Femur (tissue), 1 donor: ENCODE results near the gene SCARB1.
A peak's percentile ranks its signal among the peaks of the same experiment; 100 is the strongest.

ENCODE experiments used
- DNase-seq: peaks from one replicate; pipeline ENCODE4 v3.0.0-alpha.2; 2017

The SCARB1 gene

DNA sequence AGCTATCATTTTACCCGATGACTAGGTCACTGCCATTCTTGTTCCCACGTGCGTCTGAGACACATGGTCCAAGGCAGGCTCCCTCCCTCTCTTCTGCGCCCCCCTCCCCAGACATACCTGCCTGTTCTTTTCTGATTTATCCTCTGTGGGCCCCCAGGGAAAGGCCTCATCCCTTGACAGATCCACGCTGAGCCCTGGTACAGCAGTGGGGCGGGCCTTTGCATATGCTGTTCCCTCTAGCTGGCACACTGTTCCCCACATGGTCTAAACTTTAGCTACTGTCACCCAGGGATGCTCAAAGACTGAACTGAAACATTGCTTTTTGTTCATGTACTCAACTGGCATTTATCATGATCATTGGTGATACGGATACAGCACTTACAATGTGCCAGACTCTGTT lies 122.5 kb downstream of the SCARB1 start:
- no peak for DNase-seq

DNA sequence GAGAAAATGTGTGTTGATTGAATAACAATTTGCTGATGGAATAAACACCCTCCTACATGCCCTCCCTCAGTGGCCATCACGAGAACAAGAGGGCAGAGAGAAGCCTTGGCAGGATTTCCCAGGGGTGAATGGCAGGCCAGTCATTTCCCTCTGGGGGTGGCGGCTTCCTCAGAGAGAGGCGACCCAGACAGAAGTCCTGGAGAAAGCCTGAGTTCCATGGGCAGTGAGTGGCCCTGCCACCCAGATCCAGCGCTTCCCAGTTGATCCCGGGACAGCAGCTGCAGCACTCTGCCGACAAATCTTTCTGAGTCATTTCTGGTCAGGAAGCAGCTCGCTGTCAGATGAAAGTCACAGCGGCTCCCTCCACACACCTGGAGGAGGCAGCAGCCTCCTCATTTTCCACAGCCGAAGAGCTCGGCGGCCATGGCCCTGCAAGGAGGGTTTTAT lies 123.0 kb downstream of the SCARB1 start:
- DNase-seq: no peak

DNA sequence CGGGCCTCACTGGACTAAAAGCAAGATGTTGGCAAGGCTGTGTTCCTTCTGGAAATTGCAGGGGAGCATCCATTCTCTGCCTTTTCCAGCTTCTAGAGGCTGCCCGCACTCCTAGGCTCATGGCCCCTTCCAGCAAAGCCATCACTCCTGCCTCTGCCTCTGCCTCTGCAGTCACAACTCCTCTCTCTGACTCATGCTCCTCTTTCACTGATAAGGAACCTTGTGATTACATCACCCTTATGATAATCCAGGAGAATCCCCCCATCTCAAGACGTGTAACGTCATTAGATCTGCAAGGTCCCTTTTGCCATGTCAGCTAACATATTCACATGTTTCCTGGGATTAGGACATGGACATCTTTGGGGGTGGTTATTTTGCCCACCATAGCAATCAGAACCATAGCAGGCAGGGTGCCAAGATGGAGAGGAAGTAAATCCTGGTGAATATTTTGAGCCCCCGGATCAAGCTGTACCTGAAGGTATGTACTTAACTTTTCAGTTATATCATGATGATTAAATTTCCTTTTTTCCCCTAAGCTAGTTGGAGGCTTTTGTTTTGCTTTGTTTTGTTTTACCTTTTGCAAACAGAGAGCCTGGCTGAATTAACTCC lies 123.6 kb downstream of the SCARB1 start:
- DNase-seq: no peak

DNA sequence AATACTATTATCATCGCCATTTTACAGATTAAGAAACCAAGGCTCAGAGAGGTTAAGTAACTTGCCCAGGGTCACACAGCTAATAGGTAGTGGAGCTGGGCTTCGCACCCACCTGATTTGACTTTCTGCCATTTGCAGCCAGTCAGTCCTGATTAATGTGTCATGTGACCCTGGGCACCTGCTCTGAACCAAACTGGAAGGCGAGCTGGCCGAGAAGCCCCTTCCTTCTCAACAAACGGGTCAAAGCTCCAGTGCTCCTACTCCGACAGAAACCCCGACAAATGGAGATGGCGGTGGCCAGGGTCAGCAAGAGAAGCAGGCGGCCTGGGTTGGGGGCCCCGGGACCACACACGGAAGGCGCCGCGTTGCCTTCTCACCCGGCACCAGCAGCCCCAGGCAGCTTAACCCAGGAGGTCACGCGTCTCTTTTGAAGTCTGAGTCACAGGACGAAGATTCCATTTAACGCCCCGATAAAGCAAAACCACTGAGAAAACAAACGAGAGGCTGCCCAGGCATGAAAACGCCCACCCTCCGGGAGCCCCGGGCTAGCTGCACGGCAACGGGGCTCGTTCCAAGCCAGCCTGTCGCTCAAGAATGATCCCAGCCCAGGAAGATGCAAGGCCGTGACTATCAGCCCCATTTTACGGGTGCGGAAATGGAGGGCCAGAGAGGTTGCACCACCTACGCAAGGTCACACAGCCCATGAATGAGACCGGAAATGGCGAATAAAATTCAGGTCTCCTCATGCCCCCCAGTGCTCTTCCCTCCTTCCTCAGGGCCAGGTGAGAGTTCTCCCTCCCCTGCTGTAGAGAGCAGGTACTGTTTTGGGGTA lies 124.8 kb downstream of the SCARB1 start:
- no peak for DNase-seq

DNA sequence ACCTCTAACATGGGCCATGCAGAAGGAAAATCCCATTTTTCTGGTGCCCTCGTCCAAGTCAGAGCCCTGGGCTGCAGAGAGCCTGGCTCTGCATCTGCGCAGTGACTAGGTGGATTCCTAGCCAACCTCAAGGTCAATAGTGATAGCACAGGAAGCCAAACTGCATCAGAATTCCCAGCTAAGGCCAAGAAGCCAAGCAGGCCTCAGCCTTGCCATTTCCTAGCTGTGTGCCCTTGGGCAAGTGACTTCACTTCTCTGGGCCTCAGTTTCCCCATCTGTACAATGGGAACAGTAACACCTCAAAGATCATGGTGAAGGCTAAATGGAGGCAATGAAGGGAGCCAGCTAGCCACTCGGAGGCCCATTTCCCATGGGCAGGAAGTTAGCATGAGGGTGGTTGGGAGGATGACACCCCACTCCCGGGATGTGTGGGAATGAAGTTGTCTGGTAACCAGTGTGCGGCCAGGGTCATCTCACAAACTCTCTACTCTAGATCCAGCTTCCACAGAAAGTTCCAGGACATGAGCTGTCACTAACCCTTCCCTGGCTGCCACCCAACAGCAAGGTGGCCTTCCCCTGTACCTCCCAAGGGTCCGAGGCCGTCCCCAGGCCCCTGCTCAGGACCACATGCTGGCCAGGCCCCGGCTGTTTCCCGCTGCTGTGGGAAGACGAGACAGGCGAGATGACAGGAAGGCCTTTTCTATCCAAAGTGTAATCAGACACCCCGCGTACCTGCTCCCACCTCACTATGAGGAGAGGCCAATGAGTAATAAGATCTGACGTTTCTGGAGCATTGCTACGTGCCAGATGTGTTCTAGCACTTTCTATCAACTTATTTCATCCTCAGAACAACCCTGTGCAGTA lies 125.7 kb downstream of the SCARB1 start:
- DNase-seq: no peak

DNA sequence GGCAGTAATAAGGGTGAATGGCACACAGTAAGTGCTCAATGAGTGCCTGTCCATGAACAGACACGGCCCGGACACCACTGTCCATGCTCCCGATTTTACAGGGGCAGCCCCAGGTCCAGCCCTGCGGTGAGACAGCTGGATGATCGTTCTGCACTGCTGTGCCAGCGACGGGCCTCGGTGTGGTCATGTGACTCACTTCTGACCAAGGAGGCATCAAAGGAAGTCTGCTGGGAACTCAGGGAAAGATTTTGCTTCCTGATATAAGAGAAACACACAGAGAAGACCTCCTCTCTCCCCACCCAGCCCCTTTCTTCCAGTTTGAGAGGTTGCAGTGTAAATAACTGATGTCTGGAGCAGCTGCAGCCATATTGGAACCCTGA lies 126.6 kb downstream of the SCARB1 start:
- no peak for DNase-seq

DNA sequence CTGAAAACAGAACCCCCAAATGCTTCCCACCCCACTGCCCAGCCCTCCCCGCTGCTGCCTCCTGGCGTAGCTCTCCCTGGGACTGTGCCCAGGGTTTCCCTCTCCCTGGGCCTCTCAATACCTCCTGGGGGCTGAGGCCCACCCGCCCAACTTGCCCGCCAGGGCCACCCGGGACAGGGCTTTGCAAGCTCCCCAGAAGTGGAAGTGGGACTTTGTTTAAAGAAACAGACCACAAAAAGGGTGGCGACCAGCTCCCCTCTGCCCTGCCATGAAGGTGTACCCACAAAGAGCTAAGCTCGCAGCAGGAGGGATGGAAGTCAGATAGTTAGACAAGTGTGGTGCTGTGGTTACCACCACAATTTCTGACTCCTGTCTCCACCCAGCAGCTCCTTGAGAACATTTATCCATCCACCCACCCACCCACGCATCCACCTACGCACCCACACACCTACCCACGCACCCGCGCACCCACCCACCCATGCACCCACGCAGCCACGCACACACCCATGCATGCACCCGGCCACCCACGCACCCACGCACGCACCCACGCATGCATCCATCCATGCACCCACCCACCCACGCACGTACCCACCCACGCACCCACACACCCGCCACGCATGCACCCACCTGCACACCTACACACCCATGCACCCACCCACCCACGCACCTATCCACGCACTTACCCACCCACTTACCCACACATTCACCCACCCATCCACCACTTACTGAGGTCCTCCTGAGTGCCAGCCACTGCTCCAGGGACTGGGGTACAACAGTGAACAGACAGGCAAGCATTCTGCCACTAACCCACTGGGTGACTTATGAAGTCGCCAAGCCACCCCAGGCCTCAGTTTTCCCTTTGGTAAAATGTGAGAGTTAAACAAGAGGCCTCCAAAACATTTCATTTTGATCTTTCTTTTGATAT lies 127.3 kb downstream of the SCARB1 start:
- no peak for DNase-seq

DNA sequence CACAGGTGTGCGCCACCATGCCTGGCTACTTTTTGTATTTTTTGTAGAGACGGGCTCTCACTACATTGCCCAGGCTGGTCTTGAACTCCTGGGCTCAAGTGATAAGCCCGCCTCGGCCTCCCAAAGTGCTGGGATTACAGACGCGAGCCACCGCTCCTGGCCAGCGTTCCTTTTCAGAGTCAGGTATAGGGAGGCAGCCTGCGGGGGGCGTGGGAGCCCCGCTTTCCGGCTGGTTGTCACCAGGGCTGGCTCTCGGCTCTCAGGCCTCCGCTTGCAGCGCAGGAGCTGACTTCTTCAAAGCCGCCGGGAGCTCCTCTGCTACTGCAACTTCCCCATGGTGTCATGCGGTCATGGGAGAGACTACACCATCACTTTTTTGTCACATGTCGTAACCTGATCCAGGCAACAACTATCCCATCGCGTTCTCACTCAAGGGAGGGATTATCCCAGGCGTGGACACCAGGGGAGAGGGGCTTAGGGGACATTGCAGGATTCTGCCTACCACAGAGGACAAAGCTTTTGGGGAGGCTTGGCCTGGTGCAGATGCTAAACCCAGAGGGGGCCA lies 129.4 kb downstream of the SCARB1 start:
- DNase-seq: no peak

DNA sequence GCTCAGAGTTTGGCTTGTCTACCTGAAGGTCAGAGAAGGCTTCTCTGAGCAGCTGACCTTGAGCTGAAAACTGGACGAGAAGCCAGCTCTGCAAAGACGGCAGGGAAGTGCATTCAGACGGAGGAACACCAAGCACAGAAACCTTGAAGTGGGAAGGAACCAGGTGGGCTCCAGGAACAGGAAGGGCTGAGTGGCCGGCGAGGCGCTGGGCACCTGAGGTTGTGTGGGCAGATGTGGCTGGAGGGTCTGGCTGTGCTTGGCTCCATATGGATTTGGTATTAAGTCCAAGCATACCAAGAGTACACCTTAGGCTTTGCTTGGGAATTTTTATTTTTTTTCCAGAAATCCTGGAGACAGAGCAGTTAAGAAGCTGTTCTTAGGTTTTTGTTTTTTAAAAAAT lies 130.6 kb downstream of the SCARB1 start:
- DNase-seq: no peak

DNA sequence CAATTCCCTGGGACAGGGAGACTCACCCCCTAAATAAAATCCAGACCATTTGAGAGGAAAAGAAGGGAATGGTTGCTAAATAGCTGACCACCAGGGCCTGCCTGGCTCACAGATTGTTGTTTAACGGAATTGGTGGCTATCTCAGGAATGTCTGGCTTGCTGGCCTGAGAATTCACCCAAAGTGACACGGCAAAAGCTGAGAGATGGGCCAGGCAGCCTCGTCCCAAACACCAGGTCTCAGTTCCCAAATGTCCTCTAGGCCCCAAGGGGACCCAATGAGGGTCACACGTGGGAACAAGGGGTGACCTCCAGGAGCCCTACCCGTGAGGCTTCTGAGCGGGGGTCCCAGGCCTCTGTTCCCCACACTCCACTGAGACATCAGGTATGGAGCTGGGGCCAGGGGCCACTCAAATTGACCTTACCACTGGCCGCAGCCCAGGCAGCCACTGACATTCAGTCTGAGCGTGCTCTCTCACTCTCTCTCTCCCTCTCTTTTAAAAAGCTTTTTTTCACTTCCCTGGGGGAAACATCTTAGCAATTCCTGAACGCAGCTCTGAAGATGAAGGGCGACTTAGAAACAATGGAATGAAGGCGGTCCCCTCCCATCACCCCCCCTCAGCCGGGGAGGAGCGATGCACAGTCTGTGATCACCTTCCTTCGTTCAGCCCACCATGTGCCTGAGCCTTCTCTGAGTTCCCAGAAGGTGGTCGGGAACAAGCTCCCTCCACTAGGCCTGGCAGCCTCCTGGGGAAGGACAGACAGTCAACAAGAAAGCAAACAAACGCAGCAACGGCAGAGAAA lies 131.2 kb downstream of the SCARB1 start:
- DNase-seq: no peak

DNA sequence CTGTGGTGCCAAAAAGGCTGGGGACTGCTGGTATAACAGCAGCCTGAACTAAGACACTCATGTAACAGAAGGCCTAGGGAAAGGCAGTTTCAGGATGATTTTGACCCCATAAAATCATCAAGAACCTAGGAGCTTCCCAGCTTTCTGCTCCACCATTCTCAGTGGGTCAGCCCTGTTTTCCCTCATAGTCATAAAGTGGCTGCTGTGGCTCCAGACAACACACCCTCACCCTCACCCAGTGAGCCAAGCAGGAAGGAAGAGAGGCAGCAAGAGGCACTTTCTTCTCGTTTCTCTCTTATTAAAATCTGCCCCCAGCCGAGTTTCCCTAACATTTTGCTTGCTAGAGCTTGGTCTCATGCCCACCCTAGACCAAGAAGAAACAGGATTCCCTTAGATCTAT lies 131.8 kb downstream of the SCARB1 start:
- no peak for DNase-seq

DNA sequence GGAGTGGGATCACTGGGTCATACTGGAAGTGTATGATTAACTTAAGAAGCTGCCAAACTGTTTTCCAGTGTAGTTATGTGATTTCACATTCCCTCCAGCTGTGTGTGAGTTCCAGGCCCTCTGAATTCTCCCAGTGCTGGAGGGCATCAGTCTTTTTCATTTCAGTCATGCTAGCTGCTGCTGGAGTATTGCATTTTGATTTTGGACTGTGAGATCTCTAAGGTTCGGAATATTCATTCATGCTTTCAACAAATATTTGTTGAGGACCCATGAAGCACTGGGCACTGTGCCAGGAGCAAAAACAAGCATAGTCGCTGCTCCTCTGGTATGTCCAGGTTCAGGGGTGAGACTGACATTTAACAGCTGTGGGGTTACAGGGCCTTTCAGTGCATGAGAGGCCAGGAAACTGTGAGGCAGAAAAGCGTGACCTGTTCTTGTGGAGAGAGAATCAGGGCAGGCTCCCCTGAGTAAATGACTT lies 133.2 kb downstream of the SCARB1 start:
- no peak for DNase-seq

DNA sequence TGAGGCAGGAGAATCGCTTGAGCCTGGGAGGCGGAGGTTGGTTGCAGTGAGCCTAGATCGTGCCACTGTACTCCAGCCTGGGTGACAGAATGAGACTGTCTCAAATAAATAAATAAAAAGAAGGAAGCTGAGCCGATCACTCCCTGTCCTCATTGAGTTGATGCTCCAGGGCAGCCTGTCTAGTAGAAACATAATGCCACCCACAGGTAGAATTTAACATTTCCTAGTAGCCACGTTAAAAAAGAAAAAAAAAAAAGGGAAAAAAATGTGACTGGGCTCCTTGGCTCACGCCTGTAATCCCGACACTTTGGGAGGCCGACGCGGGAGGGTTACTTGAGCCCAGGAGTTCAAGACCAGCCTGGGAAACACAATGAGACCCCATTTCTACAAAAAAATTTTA lies 135.7 kb downstream of the SCARB1 start:
- DNase-seq: no peak

DNA sequence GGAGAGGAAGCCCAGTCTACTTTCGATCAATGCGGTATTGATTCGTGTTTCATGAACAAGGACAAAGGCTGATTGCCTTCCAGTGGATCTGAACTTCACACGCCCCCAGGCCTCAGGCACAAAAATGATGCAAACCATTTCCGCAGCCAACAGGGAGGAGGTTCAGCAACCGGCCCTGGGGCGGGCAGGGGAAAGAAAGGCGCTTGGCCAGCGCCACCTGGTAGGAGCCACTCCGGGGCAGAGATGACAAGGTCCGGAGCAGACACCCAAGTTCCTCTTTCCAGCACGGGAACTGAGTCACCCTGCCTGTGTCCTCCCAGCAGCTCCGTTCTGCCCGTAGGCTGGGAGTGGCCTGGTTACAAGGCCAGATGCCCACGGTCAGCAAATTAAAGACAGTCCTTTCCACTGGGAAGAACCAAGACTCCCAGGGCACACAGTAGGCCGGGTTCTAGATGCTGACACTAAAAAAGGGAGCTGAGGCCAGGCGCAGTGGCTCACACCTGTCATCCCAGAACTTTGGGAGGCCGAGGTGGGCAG lies 136.3 kb downstream of the SCARB1 start:
- peak; percentile 79 for DNase-seq
